H9 (cell line): ENCODE measurements around the gene CUBN. TPM values are rescaled to one million over a fixed set of nuclear protein-coding genes. Genes with fewer than 3 reads are reported as not detected.

Experiments
- DNase-seq: peaks from one replicate; pipeline ENCODE4 v3.0.0-alpha.2; 2017
- H2AFZ ChIP-seq: one replicate; pipeline ENCODE4 v1.6.1; 2013; ENCODE audit warnings: mild to moderate bottlenecking, low read length, control low read depth, moderate library complexity
- H2AK5ac ChIP-seq: 2 replicates; pipeline ENCODE4 v1.6.1; 2013; ENCODE audit warnings: low read length, control low read depth, mixed read lengths; ENCODE audit not compliant: insufficient read length
- H2BK120ac ChIP-seq: one replicate; pipeline ENCODE4 v1.6.1; 2013; ENCODE audit warnings: low read depth, mild to moderate bottlenecking, low read length, control low read depth, inconsistent platforms; ENCODE audit not compliant: poor library complexity, severe bottlenecking
- H2BK12ac ChIP-seq: 2 replicates; pipeline ENCODE4 v1.6.1; 2013; ENCODE audit warnings: low read length, control low read depth, mixed read lengths, low read depth; ENCODE audit not compliant: insufficient read length
- H2BK15ac ChIP-seq: 2 replicates; pipeline ENCODE4 v1.6.1; 2013; ENCODE audit warnings: low read depth, low read length, control low read depth
- H2BK20ac ChIP-seq: one replicate; pipeline ENCODE4 v1.6.1; 2013; ENCODE audit warnings: low read depth, mild to moderate bottlenecking, low read length, control low read depth, inconsistent platforms; ENCODE audit not compliant: poor library complexity, severe bottlenecking
- H2BK5ac ChIP-seq: 2 replicates; pipeline ENCODE4 v1.6.1; 2013; ENCODE audit warnings: low read length, control low read depth, mixed read lengths; ENCODE audit not compliant: insufficient read length
- H3K14ac ChIP-seq: 2 replicates; pipeline ENCODE4 v1.6.1; 2013; ENCODE audit warnings: low read length, control low read depth; ENCODE audit not compliant: insufficient read depth
- H3K18ac ChIP-seq: 2 replicates; pipeline ENCODE4 v1.6.1; 2013; ENCODE audit warnings: low read depth, mild to moderate bottlenecking, mixed read lengths, low read length, control low read depth; ENCODE audit not compliant: insufficient read length
- H3K23ac ChIP-seq: 2 replicates; pipeline ENCODE4 v1.6.1; 2013; ENCODE audit warnings: low read length, control low read depth, mixed read lengths, low read depth; ENCODE audit not compliant: insufficient read length
- H3K23me2 ChIP-seq: 2 replicates; pipeline ENCODE4 v1.6.1; 2013; ENCODE audit warnings: low read depth, mild to moderate bottlenecking, mixed read lengths, low read length, control low read depth; ENCODE audit not compliant: insufficient read length, poor library complexity, severe bottlenecking
- H3K27ac ChIP-seq: 2 replicates; pipeline ENCODE4 v1.5.1; 2013; ENCODE audit warnings: low read length, control low read depth, mixed read lengths, low read depth; ENCODE audit not compliant: insufficient read length
- H3K27me3 ChIP-seq: 2 replicates; pipeline ENCODE4 v1.6.1; 2013; ENCODE audit warnings: low read length, control low read depth, inconsistent platforms; ENCODE audit not compliant: insufficient read depth
- H3K4ac ChIP-seq: 2 replicates; pipeline ENCODE4 v1.6.1; 2013; ENCODE audit warnings: low read depth, mild to moderate bottlenecking, control low read depth, inconsistent platforms, low read length, moderate library complexity
- H3K4me1 ChIP-seq: 2 replicates; pipeline ENCODE4 v1.6.1; 2013; ENCODE audit warnings: low read length, control low read depth, inconsistent platforms; ENCODE audit not compliant: insufficient read depth
- H3K4me2 ChIP-seq: 2 replicates; pipeline ENCODE4 v1.6.1; 2013; ENCODE audit warnings: low read length, control low read depth, mixed read lengths; ENCODE audit not compliant: insufficient read length, insufficient read depth
- H3K56ac ChIP-seq: 2 replicates; pipeline ENCODE4 v1.6.1; 2013; ENCODE audit warnings: low read depth, mild to moderate bottlenecking, mixed read lengths, low read length, control low read depth; ENCODE audit not compliant: insufficient read length
- H3K79me1 ChIP-seq: 2 replicates; pipeline ENCODE4 v1.6.1; 2013; ENCODE audit warnings: low read depth, mild to moderate bottlenecking, moderate library complexity, low read length, control low read depth, inconsistent platforms; ENCODE audit not compliant: insufficient read depth, poor library complexity, severe bottlenecking
- H3K79me2 ChIP-seq: 2 replicates; pipeline ENCODE4 v1.6.1; 2013; ENCODE audit warnings: low read length, control low read depth, inconsistent platforms; ENCODE audit not compliant: insufficient read depth
- H3K9ac ChIP-seq: 2 replicates; pipeline ENCODE4 v1.6.1; 2013; ENCODE audit warnings: low read length, control low read depth, mixed read lengths; ENCODE audit not compliant: insufficient read length; ENCODE audit errors: extremely low read depth
- H3K9me3 ChIP-seq: one replicate; pipeline ENCODE4 v1.6.1; 2013; ENCODE audit warnings: low read depth, low read length, inconsistent platforms; ENCODE audit not compliant: control insufficient read depth
- H3T11ph ChIP-seq: one replicate; pipeline ENCODE4 v1.6.1; 2013; ENCODE audit warnings: mild to moderate bottlenecking, low read length, control low read depth, inconsistent platforms
- H4K20me1 ChIP-seq: one replicate; pipeline ENCODE4 v1.6.1; 2013; ENCODE audit not compliant: control insufficient read depth, insufficient read length, insufficient read depth
- H4K5ac ChIP-seq: 2 replicates; pipeline ENCODE4 v1.6.1; 2013; ENCODE audit warnings: low read depth, mild to moderate bottlenecking, mixed read lengths, low read length, control low read depth; ENCODE audit not compliant: insufficient read length
- H4K8ac ChIP-seq: replicated peaks from 2 replicates; pipeline ENCODE4 v1.6.1; 2013; ENCODE audit warnings: low read length, control low read depth, mixed read lengths, low read depth; ENCODE audit not compliant: insufficient read length
- H4K91ac ChIP-seq: 2 replicates; pipeline ENCODE4 v1.6.1; 2013; ENCODE audit warnings: low read depth, mild to moderate bottlenecking, moderate library complexity, mixed read lengths, low read length, control low read depth; ENCODE audit not compliant: insufficient read length
- H3K27ac Mint-ChIP-seq, 3 experiments: 2 replicates in 2 of 3; 3 replicates in 1 of 3; pipeline ENCODE4 v1.8.0; 2020 to 2021; ENCODE audit warnings: mixed read lengths in 3 of 3, mild to moderate bottlenecking in 1 of 3, moderate library complexity in 1 of 3
- H3K27me3 Mint-ChIP-seq: 2 replicates; pipeline ENCODE4 v1.8.0; 2021; ENCODE audit warnings: low read depth, mild to moderate bottlenecking, moderate library complexity, mixed read lengths
- H3K36me3 Mint-ChIP-seq, 3 experiments: 2 replicates in 2 of 3; 3 replicates in 1 of 3; pipeline ENCODE4 v1.8.0; 2020 to 2021; ENCODE audit warnings: low read depth in 3 of 3, mixed read lengths in 3 of 3; ENCODE audit not compliant: insufficient read depth in 1 of 3
- H3K4me1 Mint-ChIP-seq, 2 experiments: 2 replicates each; pipeline ENCODE4 v1.8.0; 2020; ENCODE audit warnings: mixed read lengths in 2 of 2
- H3K4me3 Mint-ChIP-seq, 2 experiments: 2 replicates in 1 of 2; 3 replicates in 1 of 2; pipeline ENCODE4 v1.8.0; 2020 to 2021; ENCODE audit warnings: mild to moderate bottlenecking in 2 of 2, mixed read lengths in 2 of 2, moderate library complexity in 1 of 2
- H3K9me3 Mint-ChIP-seq, 2 experiments: 2 replicates in 1 of 2; 3 replicates in 1 of 2; pipeline ENCODE4 v1.8.0; 2020; ENCODE audit warnings: mild to moderate bottlenecking in 2 of 2, mixed read lengths in 2 of 2, moderate library complexity in 1 of 2
- WGBS: extraction: QIAGEN DNeasy Blood & Tissue Kit; methylation state at CpG from one replicate; pipeline ENCODE4 v1.1.7; 2013; ENCODE audit warnings: missing lambda C conversion rate, low lambda C conversion rate, mixed read lengths; ENCODE audit not compliant: insufficient read length; ENCODE audit errors: extremely low coverage; 5-methylcytosine and 5-hydroxymethylcytosine counted together
- total RNA-seq: library from RNA; stranded (reverse); gene quantifications from 2 replicates; pipeline ENCODE4 v1.2.1, GENCODE V29; 2021
- TF ChIP-seq, protein P1 (sequence below): fragments of 200-600 bp; sonication (generic); conservative IDR thresholded peaks from 3 replicates; pipeline ENCODE4 v1.8.0; 2021; ENCODE audit warnings: antibody characterized with exemption, mild to moderate bottlenecking

The CUBN gene
- total RNA-seq, 1 experiment from 2014 or later = 0.26 TPM

DNA sequence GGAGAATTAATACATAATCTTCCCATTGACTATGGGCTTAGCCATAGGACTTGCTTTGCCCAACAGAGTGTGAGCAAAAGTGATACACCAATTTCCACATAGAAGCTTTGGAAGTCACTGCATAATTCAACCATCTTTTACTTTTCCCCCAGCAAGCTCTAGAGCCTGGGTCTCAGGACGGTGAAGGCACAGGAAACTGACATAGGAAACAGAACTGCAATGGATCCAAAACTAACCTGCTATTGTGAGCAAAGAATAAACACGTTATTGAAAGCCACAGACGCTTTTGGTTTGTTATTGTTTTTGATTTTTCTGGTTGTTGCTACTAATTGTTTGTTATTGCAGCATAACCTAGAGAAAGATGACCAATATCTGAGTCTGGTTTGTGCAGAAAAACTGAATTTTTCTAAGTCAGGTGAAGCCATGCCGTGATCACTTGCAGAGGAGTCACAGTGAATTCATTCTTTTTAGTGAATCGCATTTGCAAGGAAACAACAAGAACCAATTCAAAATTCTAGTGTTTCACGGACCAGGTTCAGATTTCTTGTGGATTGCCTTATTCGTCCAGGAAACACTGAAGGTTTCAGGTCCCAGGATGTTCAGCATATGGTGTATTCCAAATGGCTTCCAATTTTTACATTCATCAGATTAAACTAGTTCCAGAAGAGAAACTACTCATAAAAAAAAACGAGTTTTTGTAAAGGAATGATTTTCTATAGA lies 52.8 kb downstream of the CUBN start:
- no CpG with 5 or more reads among the region's 8 CpGs for WGBS
- no peak overlapping the region for H2BK15ac ChIP-seq
- no peak overlapping the region for H3K14ac ChIP-seq
- TF ChIP-seq, protein P1, sequence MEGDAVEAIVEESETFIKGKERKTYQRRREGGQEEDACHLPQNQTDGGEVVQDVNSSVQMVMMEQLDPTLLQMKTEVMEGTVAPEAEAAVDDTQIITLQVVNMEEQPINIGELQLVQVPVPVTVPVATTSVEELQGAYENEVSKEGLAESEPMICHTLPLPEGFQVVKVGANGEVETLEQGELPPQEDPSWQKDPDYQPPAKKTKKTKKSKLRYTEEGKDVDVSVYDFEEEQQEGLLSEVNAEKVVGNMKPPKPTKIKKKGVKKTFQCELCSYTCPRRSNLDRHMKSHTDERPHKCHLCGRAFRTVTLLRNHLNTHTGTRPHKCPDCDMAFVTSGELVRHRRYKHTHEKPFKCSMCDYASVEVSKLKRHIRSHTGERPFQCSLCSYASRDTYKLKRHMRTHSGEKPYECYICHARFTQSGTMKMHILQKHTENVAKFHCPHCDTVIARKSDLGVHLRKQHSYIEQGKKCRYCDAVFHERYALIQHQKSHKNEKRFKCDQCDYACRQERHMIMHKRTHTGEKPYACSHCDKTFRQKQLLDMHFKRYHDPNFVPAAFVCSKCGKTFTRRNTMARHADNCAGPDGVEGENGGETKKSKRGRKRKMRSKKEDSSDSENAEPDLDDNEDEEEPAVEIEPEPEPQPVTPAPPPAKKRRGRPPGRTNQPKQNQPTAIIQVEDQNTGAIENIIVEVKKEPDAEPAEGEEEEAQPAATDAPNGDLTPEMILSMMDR = no peak
- no peaks in the 10 kb centered on the region for H3K9me3 ChIP-seq
- H4K5ac ChIP-seq = no peak overlapping the region
- no peaks in the 10 kb centered on the region for H3K23me2 ChIP-seq
- no peaks in the 10 kb centered on the region for H3K27me3 ChIP-seq
- H3K56ac ChIP-seq = no peak overlapping the region
- no peak overlapping the region for H3K4me2 ChIP-seq
- no peaks in the 10 kb centered on the region for H3K27me3 Mint-ChIP-seq
- H2BK20ac ChIP-seq = no peak overlapping the region
- no peak overlapping the region for H2BK12ac ChIP-seq
- H3K9me3 Mint-ChIP-seq = no peaks in the 10 kb centered on the region
- H3K36me3 Mint-ChIP-seq = no peaks in the 10 kb centered on the region
- H3K79me2 ChIP-seq = no peaks in the 10 kb centered on the region
- H3K4me1 ChIP-seq = peaks cover 5% of the 10 kb centered on the region; the same call in 1 of the 2 replicates
- H3K18ac ChIP-seq = no peak overlapping the region
- peak overlapping the region; percentile 36 for H3T11ph ChIP-seq
- no peak overlapping the region for H4K91ac ChIP-seq
- H4K8ac ChIP-seq = no peak overlapping the region
- no peak overlapping the region for H3K4me3 Mint-ChIP-seq
- H3K79me1 ChIP-seq = no peaks in the 10 kb centered on the region
- H2AK5ac ChIP-seq = no peak overlapping the region
- H2AFZ ChIP-seq = no peak overlapping the region
- H3K23ac ChIP-seq = no peak overlapping the region
- DNase-seq = no peak
- H3K27ac Mint-ChIP-seq = no peak overlapping the region
- no peak overlapping the region for H3K4ac ChIP-seq
- no peaks in the 10 kb centered on the region for H4K20me1 ChIP-seq
- H3K4me1 Mint-ChIP-seq = peaks cover 16 to 17% of the 10 kb centered on the region in 2 experiments
- no peak overlapping the region for H2BK120ac ChIP-seq
- no peak overlapping the region for H3K27ac ChIP-seq
- H3K9ac ChIP-seq = no peak overlapping the region
- no peak overlapping the region for H2BK5ac ChIP-seq
